HCT116 (cell line): ENCODE data around the gene RNF111. TPM values are rescaled to one million over a fixed set of nuclear protein-coding genes. Genes with fewer than 3 reads are reported as not detected.
A peak's percentile ranks its signal among the peaks of the same experiment; 100 is the strongest.
"Not testable (repeated sequence)": the region's sequence is repeated elsewhere in the genome, so short reads cannot be mapped to it uniquely, and the experiment has no call there.

Source experiments
- ATAC-seq: fragments of 200-7000 bp; cut with Tn5 transposase; 2 replicates; pipeline ENCODE4 v1.9.1; 2020; ENCODE audit warnings: mild to moderate bottlenecking, moderate library complexity
- BruUV-seq: library from RNA; stranded (reverse); fragments of 400-500 nt; replicated peaks from 2 replicates; lab custom pipeline; 2021; lab: Mats Ljungman, UMichigan
- CTCF ChIA-PET: fragments of 300-600 bp; sonication (Branson Sonifier 250); formaldehyde crosslinking; loops from one replicate; lab custom pipeline; 2021; ENCODE audit warnings: antibody characterized with exemption; lab: Charles Lee
- POLR2A ChIA-PET: fragments of 300-600, 350-600 bp; sonication (Branson Sonifier 250); formaldehyde crosslinking; loops from one replicate; lab custom pipeline; 2021; ENCODE audit warnings: antibody characterized with exemption; lab: Charles Lee
- RAD21 ChIA-PET, 2 experiments: fragments of 300-600 bp; sonication (Branson Sonifier 250); formaldehyde crosslinking; loops; one replicate each; lab custom pipeline; 2023; ENCODE audit warnings: low total read pairs in 2 of 2; ENCODE audit not compliant: uncharacterized antibody in 2 of 2, unreplicated experiment in 2 of 2, low non-redundant PET in 1 of 2; lab: Charles Lee
- DNase-seq: peaks from one replicate; pipeline ENCODE4 v3.0.0-alpha.2; 2010; ENCODE audit warnings: low read depth, low spot score
- H2AFZ ChIP-seq: fragments of 200-600 bp; shearing (Covaris generic), sonication (generic); 2 replicates; pipeline ENCODE4 v1.6.1; 2017; ENCODE audit warnings: low read depth, mixed run types, mixed read lengths, antibody characterized with exemption, low read length; ENCODE audit not compliant: poor library complexity, severe bottlenecking
- H3K27ac ChIP-seq: 2 replicates; pipeline ENCODE4 v1.5.1; 2012; ENCODE audit warnings: low read depth, low read length
- H3K27me3 ChIP-seq: fragments of 200-600 bp; sonication (generic); 2 replicates; pipeline ENCODE4 v1.6.1; 2016; ENCODE audit warnings: mixed run types, low read length, mixed read lengths; ENCODE audit not compliant: insufficient read depth
- H3K36me3 ChIP-seq, 2 experiments: fragments of 200-500 bp in 1 of 2; fragments of 200-600 bp in 1 of 2; sonication (Bioruptor generic) in 1 of 2; sonication (generic) in 1 of 2; 2 replicates each; pipeline versions ENCODE4 v1.5.1 to v1.6.1; 2014 to 2016; ENCODE audit warnings: low read length in 2 of 2, inconsistent platforms in 1 of 2, mixed read lengths in 1 of 2, mixed run types in 1 of 2; ENCODE audit not compliant: insufficient read depth in 2 of 2, control insufficient read depth in 1 of 2
- H3K4me1 ChIP-seq, 2 experiments: fragments of 200-600 bp in 1 of 2; sonication (generic) in 1 of 2; 2 replicates each; pipeline versions ENCODE4 v1.5.1 to v1.6.1; 2012 to 2017; ENCODE audit warnings: low read length in 2 of 2, inconsistent platforms in 1 of 2, mild to moderate bottlenecking in 1 of 2, mixed read lengths in 1 of 2, mixed run types in 1 of 2, moderate library complexity in 1 of 2; ENCODE audit not compliant: insufficient read depth in 2 of 2, control insufficient read depth in 1 of 2
- H3K4me2 ChIP-seq: fragments of 200-600 bp; sonication (generic); 2 replicates; pipeline ENCODE4 v1.6.1; 2017; ENCODE audit warnings: mixed run types, low read length, mixed read lengths
- H3K4me3 ChIP-seq, 2 experiments: fragments of 200-600 bp in 1 of 2; sonication (generic) in 1 of 2; replicated peaks in 1 of 2; 2 replicates each; pipeline ENCODE4 v1.5.1; 2011 to 2016; ENCODE audit warnings: low read length in 2 of 2, control low read depth in 1 of 2, low read depth in 1 of 2, mild to moderate bottlenecking in 1 of 2, mixed read lengths in 1 of 2, mixed run types in 1 of 2
- H3K79me2 ChIP-seq: fragments of 200-600 bp; sonication (generic); 2 replicates; pipeline ENCODE4 v1.6.1; 2017; ENCODE audit warnings: mild to moderate bottlenecking, mixed run types, low read length, moderate library complexity, mixed read lengths; ENCODE audit not compliant: insufficient read depth
- H3K9ac ChIP-seq: fragments of 200-600 bp; sonication (generic); 2 replicates; pipeline ENCODE4 v1.6.1; 2016; ENCODE audit warnings: low read length, mixed read lengths
- H3K9me2 ChIP-seq: fragments of 200-600 bp; sonication (generic), shearing (Covaris generic); 2 replicates; pipeline ENCODE4 v1.6.1; 2017; ENCODE audit warnings: mixed run types, mild to moderate bottlenecking, moderate library complexity; ENCODE audit not compliant: insufficient read depth
- H3K9me3 ChIP-seq, 2 experiments: fragments of 200-500 bp in 1 of 2; fragments of 200-600 bp in 1 of 2; sonication (Bioruptor generic) in 1 of 2; sonication (generic) in 1 of 2; 2 replicates each; pipeline ENCODE4 v1.6.1; 2014 to 2017; ENCODE audit warnings: low read length in 2 of 2, mixed read lengths in 2 of 2, inconsistent platforms in 1 of 2, low read depth in 1 of 2, mild to moderate bottlenecking in 1 of 2, mixed run types in 1 of 2, moderate library complexity in 1 of 2; ENCODE audit not compliant: control insufficient read depth in 1 of 2, insufficient read depth in 1 of 2
- H4K20me1 ChIP-seq: fragments of 200-600 bp; sonication (generic), shearing (Covaris generic); 2 replicates; pipeline ENCODE4 v1.6.1; 2017; ENCODE audit warnings: mixed run types, mild to moderate bottlenecking, moderate library complexity; ENCODE audit not compliant: insufficient read depth
- MAX ChIP-seq: IDR thresholded peaks from 2 replicates; pipeline ENCODE4 v1.6.1; 2012
- SP1 ChIP-seq: IDR thresholded peaks from 2 replicates; pipeline ENCODE4 v1.6.1; 2012; ENCODE audit warnings: low read depth
- YY1 ChIP-seq: IDR thresholded peaks from 2 replicates; pipeline ENCODE4 v1.6.1; 2011; ENCODE audit warnings: low read length, low read depth, moderate library complexity, mild to moderate bottlenecking; ENCODE audit not compliant: insufficient replicate concordance; ENCODE audit errors: extremely low read depth
- ZFX ChIP-seq: fragments of 450-650 bp; IDR thresholded peaks from 2 replicates; pipeline ENCODE4 v1.6.1; 2017
- intact Hi-C: fragments of 100-400 bp; cut with micrococcal nuclease; formaldehyde crosslinking; loops from 2 replicates; pipeline ENCODE4 v1.10.0; 2022
- total RNA-seq: library from RNA; stranded (reverse); gene quantifications from one replicate; pipeline ENCODE4 v1.2.1, GENCODE V29; 2021; ENCODE audit not compliant: unreplicated experiment
- TF ChIP-seq, protein P1 (sequence below): IDR thresholded peaks from 2 replicates; pipeline ENCODE4 v1.6.1; 2012; ENCODE audit warnings: low read depth

RNF111 gene
- total RNA-seq, 1 experiment from 2014 or later: 31.5 TPM

GRCh38 chr15:59124261-59124660 is 136.8 kb downstream of the RNF111 start (continued):
- TF ChIP-seq, protein P1, sequence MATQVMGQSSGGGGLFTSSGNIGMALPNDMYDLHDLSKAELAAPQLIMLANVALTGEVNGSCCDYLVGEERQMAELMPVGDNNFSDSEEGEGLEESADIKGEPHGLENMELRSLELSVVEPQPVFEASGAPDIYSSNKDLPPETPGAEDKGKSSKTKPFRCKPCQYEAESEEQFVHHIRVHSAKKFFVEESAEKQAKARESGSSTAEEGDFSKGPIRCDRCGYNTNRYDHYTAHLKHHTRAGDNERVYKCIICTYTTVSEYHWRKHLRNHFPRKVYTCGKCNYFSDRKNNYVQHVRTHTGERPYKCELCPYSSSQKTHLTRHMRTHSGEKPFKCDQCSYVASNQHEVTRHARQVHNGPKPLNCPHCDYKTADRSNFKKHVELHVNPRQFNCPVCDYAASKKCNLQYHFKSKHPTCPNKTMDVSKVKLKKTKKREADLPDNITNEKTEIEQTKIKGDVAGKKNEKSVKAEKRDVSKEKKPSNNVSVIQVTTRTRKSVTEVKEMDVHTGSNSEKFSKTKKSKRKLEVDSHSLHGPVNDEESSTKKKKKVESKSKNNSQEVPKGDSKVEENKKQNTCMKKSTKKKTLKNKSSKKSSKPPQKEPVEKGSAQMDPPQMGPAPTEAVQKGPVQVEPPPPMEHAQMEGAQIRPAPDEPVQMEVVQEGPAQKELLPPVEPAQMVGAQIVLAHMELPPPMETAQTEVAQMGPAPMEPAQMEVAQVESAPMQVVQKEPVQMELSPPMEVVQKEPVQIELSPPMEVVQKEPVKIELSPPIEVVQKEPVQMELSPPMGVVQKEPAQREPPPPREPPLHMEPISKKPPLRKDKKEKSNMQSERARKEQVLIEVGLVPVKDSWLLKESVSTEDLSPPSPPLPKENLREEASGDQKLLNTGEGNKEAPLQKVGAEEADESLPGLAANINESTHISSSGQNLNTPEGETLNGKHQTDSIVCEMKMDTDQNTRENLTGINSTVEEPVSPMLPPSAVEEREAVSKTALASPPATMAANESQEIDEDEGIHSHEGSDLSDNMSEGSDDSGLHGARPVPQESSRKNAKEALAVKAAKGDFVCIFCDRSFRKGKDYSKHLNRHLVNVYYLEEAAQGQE: no peak
- TF ChIP-seq YY1: no peak
- no peak for TF ChIP-seq MAX
- TF ChIP-seq SP1: no peak
- TF ChIP-seq ZFX: no peak

DNA sequence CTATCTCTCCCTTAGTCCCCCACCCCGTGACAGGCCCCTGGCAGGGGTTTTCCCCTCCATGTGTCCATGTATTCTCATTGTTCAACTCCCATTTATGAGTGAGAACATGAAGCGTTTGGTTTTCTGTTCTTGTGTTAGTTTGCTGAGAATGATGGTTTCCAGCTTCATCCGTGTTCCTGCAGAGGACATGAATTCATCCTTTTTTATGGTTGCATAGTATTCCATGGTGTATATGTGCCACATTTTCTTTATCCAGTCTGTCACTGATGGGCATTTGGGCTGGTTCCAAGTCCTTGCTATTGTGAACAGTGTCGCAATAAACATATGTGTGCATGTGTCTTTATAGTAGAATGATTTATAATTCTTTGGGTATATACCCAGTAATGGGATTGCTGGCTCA is 138.2 kb downstream of the RNF111 start:
- H3K27ac ChIP-seq, H3K27me3 ChIP-seq, BruUV-seq, H2AFZ ChIP-seq, DNase-seq, intact Hi-C loops, H4K20me1 ChIP-seq, H3K9me3 ChIP-seq, H3K4me2 ChIP-seq, H3K4me1 ChIP-seq, H3K9me2 ChIP-seq, POLR2A ChIA-PET, ATAC-seq, H3K9ac ChIP-seq, H3K4me3 ChIP-seq, RAD21 ChIA-PET: not testable (repeated sequence)
- peaks cover 41% of the 10 kb centered on the region for H3K79me2 ChIP-seq
- CTCF ChIA-PET: interaction anchor here (0.8 kb wide), 1 partner anchor 146 kb away, joined by 4 read pairs; no protein-coding TSS in a partner anchor
- peaks cover 13 to 31% of the 10 kb centered on the region in 2 experiments for H3K36me3 ChIP-seq

DNA sequence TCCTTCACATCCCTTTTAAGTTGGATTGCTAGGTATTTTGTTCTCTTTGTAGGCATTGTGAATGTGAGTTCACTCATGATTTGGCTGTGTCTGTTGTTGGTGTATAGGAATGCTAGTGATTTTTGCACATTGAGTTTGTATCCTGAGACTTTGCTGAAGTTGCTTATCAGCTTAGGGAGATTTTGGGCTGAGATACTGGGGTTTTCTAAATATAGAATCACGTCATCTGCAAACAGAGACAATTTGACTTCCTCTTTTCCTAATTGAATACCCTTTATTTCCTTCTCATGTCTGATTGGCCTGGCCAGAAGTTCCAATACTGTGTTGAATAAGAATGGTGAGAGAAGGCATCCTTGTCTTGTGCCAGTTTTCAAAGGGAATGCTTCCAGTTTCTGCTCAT is 139.8 kb downstream of the RNF111 start:
- peaks cover 11 to 36% of the 10 kb centered on the region in 2 experiments for H3K36me3 ChIP-seq

More for the DNA sequence above, 139.8 kb downstream of the RNF111 start:
- H2AFZ ChIP-seq, H3K4me2 ChIP-seq, H3K9ac ChIP-seq, H3K27me3 ChIP-seq, H3K4me3 ChIP-seq, H3K27ac ChIP-seq, ATAC-seq, H3K9me2 ChIP-seq, H3K9me3 ChIP-seq, H4K20me1 ChIP-seq, H3K4me1 ChIP-seq, DNase-seq, intact Hi-C loops, CTCF ChIA-PET, POLR2A ChIA-PET, RAD21 ChIA-PET: not testable (repeated sequence)
- H3K79me2 ChIP-seq: peaks cover 45% of the 10 kb centered on the region
- BruUV-seq: TSS peak; percentile 7
